CD1c-positive myeloid dendritic cell (primary cell): ENCODE data around the gene CA7.

Experiments used
- DNase-seq: peaks from one replicate; pipeline ENCODE4 v3.0.0-alpha.2; 2016; ENCODE audit errors: extremely low spot score

CA7 gene

GRCh38 chr16:66898207-66898606 is 54.0 kb downstream of the CA7 start:
- DNase-seq = no peak

DNA sequence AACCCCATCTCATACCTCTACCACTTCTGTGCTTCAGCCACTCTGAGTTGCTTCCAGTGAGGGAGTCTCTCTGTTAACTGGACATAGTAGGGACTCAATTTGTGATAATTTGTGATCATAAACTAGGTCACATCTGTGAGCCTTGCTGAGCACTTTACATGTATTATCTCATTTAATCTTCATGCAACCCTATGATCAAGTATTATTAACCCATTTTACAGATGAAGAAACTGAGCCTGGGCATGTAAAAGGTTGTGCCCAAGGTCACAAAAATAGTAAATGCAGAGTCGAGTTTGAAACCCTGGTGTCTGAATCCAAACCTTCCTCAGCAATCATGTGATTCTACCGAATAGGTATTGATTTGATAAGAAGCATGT is 54.7 kb downstream of the CA7 start:
- DNase-seq = no peak

GRCh38 chr16:66899310-66899944 is 55.2 kb downstream of the CA7 start:
- no peak for DNase-seq

- DNase-seq = peak; percentile 24
These were observed 55.9 kb downstream of the CA7 start for GRCh38 chr16:66899945-66900710.

DNA sequence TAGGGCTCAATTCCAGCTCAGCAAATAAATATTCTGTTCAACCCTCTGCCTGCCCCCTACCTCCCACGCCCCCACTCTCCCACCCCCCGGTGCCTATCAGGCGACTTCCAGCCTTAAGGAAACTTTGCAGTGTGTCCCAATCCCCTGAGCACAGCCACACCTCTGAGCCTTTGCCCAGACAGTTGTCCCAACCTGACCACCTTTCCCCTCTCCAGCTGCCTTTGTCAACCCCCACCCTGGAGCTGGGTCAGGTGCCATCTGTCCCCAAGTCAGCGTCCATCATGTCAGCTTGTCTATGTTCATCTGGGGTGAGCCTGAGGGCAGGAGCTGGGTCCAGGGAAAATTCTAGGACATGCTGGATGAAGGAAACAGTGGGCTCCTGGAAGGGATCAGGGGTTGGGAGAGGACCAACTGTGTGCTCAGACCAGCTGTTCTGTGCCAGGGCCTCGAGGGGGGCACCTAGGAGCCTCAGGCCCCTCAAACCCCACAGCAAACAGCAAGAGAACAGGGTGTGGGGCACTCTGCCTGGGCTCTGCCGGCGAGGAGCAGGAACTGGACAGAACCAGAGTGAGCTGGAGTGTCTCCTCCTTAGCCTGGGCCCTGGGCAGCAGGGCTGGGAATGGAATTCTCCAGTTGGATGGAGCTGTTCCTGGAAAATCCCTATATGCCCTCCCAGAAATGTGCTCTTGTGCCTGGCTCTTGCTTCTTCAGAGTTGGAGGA is 56.7 kb downstream of the CA7 start:
- DNase-seq = no peak

DNA sequence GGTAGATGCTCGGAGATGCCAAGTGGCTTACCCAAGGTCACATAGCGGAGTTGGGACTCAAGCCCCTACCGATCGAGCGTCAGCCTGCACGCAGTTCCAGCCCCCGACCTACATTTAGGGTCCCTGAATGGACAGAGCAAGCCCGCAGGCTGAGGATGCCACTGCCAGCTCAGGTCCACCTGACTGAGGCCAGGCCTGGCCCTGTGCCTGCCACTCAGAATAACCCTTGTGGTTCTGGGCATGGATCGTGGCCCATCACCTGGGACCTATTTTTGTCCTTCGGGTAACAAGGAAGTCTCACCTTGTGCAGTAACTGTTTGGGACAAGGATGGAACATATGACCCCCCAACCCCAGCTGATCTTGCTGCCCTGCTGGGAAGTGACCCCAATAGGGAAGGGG is 57.4 kb downstream of the CA7 start:
- DNase-seq = no peak

DNA sequence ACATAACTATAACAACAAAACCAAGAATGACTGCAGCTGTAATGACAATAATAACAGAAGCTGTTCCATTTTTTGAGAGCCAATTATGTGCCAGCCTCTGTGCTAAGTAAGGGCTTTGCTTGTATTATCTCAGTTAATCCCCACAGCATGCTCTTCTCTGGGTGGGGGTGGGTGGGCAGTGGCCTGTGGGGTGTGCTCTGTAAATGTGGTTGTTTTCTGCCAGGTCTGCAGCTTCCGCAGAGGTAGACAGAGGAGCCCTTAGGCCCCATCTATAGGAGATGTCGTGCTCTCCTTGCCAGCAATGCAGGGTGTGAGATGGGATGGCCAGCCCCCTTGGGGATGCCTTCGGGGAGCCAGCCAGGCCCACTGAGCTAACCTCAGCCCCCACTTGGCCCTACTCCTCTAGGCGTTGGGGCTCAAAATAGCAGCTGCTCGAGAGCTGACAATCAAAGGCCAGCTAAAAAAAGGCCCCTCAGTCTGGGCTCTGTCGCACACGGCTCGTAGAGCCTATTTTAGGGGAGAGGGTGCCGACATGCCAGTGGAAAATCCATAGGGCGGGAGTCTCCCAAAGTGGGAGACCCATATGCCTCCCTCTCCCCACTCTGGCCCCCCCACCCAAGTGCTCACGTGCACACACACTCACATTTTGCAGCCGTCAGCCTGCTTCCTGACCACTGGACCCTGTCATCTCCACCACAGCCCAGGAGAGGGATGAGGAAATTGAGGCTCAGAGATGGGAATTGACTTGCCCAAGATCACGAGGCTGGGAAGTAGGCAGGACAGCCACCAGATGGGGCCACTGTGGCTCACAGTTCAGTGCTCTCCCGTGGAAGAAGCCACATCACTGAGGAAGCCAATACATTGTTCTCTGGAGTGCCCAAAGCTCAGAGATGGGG is 58.7 kb downstream of the CA7 start:
- no peak for DNase-seq
